ENCODE results near the gene VAMP2. TPM values are rescaled to one million over a fixed set of nuclear protein-coding genes. Genes with fewer than 3 reads are reported as not detected.

VAMP2 gene
- polyA plus RNA-seq, 1 donor from 2014 or later = 98.3 TPM

- Histone ChIP-seq H4K20me1 (ENCODE audit: insufficient read depth) (no peaks in the 10 kb centered on the region), H3K27me3 (ENCODE audit: insufficient read depth, low read depth, low read length) (no peaks in the 10 kb centered on the region), H2AFZ (ENCODE audit: low read depth, low read length) (no peak overlapping the region), H3K9me2 (ENCODE audit: insufficient read depth, low read length) (no peaks in the 10 kb centered on the region), H3K4me3 (ENCODE audit: low read length) (no peak overlapping the region), H3K36me3 (ENCODE audit: insufficient read depth, low read length) (no peaks in the 10 kb centered on the region), H3K79me2 (replicated peaks; ENCODE audit: insufficient read depth, low read length) (peaks cover 7% of the 10 kb centered on the region), H3K4me2 (ENCODE audit: low read length) (no peak overlapping the region), H3K9ac (ENCODE audit: low read length) (no peak overlapping the region), H3K27ac (ENCODE audit: low read length) (no peak overlapping the region), H3F3A (ENCODE audit: insufficient read depth, low read length, poor library complexity, severe bottlenecking) (no peaks in the 10 kb centered on the region), H3K9me3 (ENCODE audit: low read length) (no peaks in the 10 kb centered on the region)
- TF ChIP-seq MXI1 (conservative IDR thresholded peaks at IDR 0.05; ENCODE audit: poor library complexity, severe bottlenecking) (no peak), EZH2 (IDR thresholded peaks at IDR 0.05; ENCODE audit: borderline replicate concordance, insufficient read depth, low read length, poor library complexity, severe bottlenecking) (no peak), TAF1 (IDR thresholded peaks at IDR 0.05; ENCODE audit: low read depth) (no peak), SMC3 (conservative IDR thresholded peaks at IDR 0.05; ENCODE audit: poor library complexity) (no peak), EP300 (conservative IDR thresholded peaks at IDR 0.05; ENCODE audit: poor library complexity, severe bottlenecking) (no peak), RAD21 (conservative IDR thresholded peaks at IDR 0.05) (no peak), CTCF (IDR thresholded peaks at IDR 0.05; ENCODE audit: poor library complexity, severe bottlenecking) (no peak), POLR2AphosphoS5 (IDR thresholded peaks at IDR 0.05) (no peak), REST (IDR thresholded peaks at IDR 0.05; ENCODE audit: borderline replicate concordance) (no peak)
Observed at GRCh38 chr17:8167526-8167925, 4.8 kb upstream of the VAMP2 start.

- no peaks in the 10 kb centered on the region for H3K9me2 ChIP-seq (ENCODE audit: insufficient read depth, low read length)
Observed at GRCh38 chr17:8166731-8167130, 4.0 kb upstream of the VAMP2 start.

GRCh38 chr17:8164815-8165131 is 2.0 kb upstream of the VAMP2 start:
- Histone ChIP-seq H3F3A (ENCODE audit: insufficient read depth, low read length, poor library complexity, severe bottlenecking) (no peaks in the 10 kb centered on the region), H3K36me3 (ENCODE audit: insufficient read depth, low read length) (no peaks in the 10 kb centered on the region), H3K27me3 (ENCODE audit: insufficient read depth, low read depth, low read length) (no peaks in the 10 kb centered on the region), H2AFZ (ENCODE audit: low read depth, low read length) (peak overlapping the region; percentile 56), H3K4me2 (ENCODE audit: low read length) (no peak overlapping the region), H3K4me3 (ENCODE audit: low read length) (peak overlapping the region; percentile 68), H3K9ac (ENCODE audit: low read length) (peak overlapping the region; percentile 96), H3K9me3 (ENCODE audit: low read length) (no peaks in the 10 kb centered on the region), H3K27ac (ENCODE audit: low read length) (peak overlapping the region; percentile 91), H4K20me1 (ENCODE audit: insufficient read depth) (peaks cover 8% of the 10 kb centered on the region), H3K9me2 (ENCODE audit: insufficient read depth, low read length) (no peaks in the 10 kb centered on the region), H3K79me2 (replicated peaks; ENCODE audit: insufficient read depth, low read length) (peaks cover 34% of the 10 kb centered on the region)
- TF ChIP-seq CTCF (IDR thresholded peaks at IDR 0.05; ENCODE audit: poor library complexity, severe bottlenecking) = no peak
- TF ChIP-seq EZH2 (IDR thresholded peaks at IDR 0.05; ENCODE audit: borderline replicate concordance, insufficient read depth, low read length, poor library complexity, severe bottlenecking) = no peak
- TF ChIP-seq REST (IDR thresholded peaks at IDR 0.05; ENCODE audit: borderline replicate concordance) = no peak
- no peak for TF ChIP-seq POLR2AphosphoS5 (IDR thresholded peaks at IDR 0.05)
- no peak for TF ChIP-seq SMC3 (conservative IDR thresholded peaks at IDR 0.05; ENCODE audit: poor library complexity)
- no peak for TF ChIP-seq EP300 (conservative IDR thresholded peaks at IDR 0.05; ENCODE audit: poor library complexity, severe bottlenecking)
- TF ChIP-seq RAD21 (conservative IDR thresholded peaks at IDR 0.05) = no peak
- no peak for TF ChIP-seq MXI1 (conservative IDR thresholded peaks at IDR 0.05; ENCODE audit: poor library complexity, severe bottlenecking)
- no peak for TF ChIP-seq TAF1 (IDR thresholded peaks at IDR 0.05; ENCODE audit: low read depth)

More at GRCh38 chr17:8166731-8167130, 4.0 kb upstream of the VAMP2 start:
- no peaks in the 10 kb centered on the region for H4K20me1 ChIP-seq (ENCODE audit: insufficient read depth)
- H3K4me2 ChIP-seq (ENCODE audit: low read length) = no peak overlapping the region
- H3K4me3 ChIP-seq (ENCODE audit: low read length) = no peak overlapping the region
- H3K27ac ChIP-seq (ENCODE audit: low read length) = no peak overlapping the region
- H3K9me3 ChIP-seq (ENCODE audit: low read length) = no peaks in the 10 kb centered on the region
- no peaks in the 10 kb centered on the region for H3K27me3 ChIP-seq (ENCODE audit: insufficient read depth, low read depth, low read length)
- peaks cover 15% of the 10 kb centered on the region for H3K79me2 ChIP-seq (replicated peaks; ENCODE audit: insufficient read depth, low read length)
- no peak for TF ChIP-seq POLR2AphosphoS5 (IDR thresholded peaks at IDR 0.05)
- H3F3A ChIP-seq (ENCODE audit: insufficient read depth, low read length, poor library complexity, severe bottlenecking) = no peaks in the 10 kb centered on the region
- no peak overlapping the region for H3K9ac ChIP-seq (ENCODE audit: low read length)
- no peaks in the 10 kb centered on the region for H3K36me3 ChIP-seq (ENCODE audit: insufficient read depth, low read length)
- H2AFZ ChIP-seq (ENCODE audit: low read depth, low read length) = no peak overlapping the region
